ENCODE measurements around the gene CHKA. TPM values are rescaled to one million over a fixed set of nuclear protein-coding genes. Genes with fewer than 3 reads are reported as not detected.

The CHKA gene
- total and polyA plus RNA-seq, 2 of the 8 experiments (the other 6 are each of a cell fraction or from before 2014, with no cell fraction given): 61.2 to 86.6 TPM

DNA sequence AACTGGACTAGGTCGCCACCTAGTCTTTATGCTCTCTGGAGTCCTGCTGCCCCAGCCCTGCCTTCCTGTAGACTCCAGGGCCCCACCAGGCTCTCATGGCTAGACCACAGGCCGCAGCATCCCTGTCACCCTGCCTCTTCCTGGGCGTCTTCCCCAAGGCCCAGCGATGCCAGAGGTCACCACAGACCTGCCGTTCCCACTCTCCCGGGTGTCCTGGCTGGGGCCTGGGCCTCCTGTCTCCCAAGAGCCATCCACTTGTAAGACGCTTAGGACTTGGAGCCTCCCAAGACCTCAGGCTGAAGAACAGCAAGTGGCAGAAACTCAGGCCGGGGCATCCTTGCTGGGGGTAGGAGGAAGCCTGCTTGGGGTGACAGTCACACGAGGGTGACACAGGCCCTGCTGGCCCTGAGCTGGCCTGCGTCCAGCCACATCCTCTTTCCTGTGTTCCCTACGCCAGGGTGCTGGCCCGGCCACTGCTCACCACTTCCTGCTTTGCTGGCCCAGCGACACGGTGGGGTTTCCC is 84.4 kb downstream of the CHKA start:
- H4K8ac ChIP-seq (ENCODE audit: extremely low read depth, insufficient read depth, low read length): peak overlapping the region; percentile 19; the same call in 1 of the 2 replicates
- H3K4me2 ChIP-seq (ENCODE audit: insufficient read depth in 1 of 2, low read depth in 2 of 2, low read length in 2 of 2): no peak overlapping the region
- no peak overlapping the region for H2BK120ac ChIP-seq (replicated peaks; ENCODE audit: low read depth, low read length)
- DNase-seq (ENCODE audit: low read depth in 1 of 2, low spot score in 2 of 2): no peak
- H3K79me1 ChIP-seq (ENCODE audit: low read depth, low read length): peaks cover 2% of the 10 kb centered on the region
- H3K27me3 ChIP-seq (replicated peaks in 1 of 4; ENCODE audit: control insufficient read depth in 3 of 4, extremely low read depth in 1 of 4, insufficient read depth in 3 of 4, low read length in 3 of 4): no peaks in the 10 kb centered on the region
- no peak overlapping the region for H3K56ac ChIP-seq (replicated peaks; ENCODE audit: insufficient read length, low read depth, low read length)
- H3K4me3 ChIP-seq (ENCODE audit: extremely low read depth in 1 of 4, insufficient read depth in 2 of 4, low read depth in 3 of 4, low read length in 4 of 4): no peak overlapping the region
- no peak overlapping the region for H3K4ac ChIP-seq (replicated peaks; ENCODE audit: insufficient read length, low read depth, low read length)
- peaks cover 4 to 27% (median 20%) of the 10 kb centered on the region in 4 experiments for H3K4me1 ChIP-seq (replicated peaks in 1 of 4; ENCODE audit: control insufficient read depth in 3 of 4, insufficient read depth in 4 of 4, low read length in 3 of 4)
- no peak overlapping the region for H2BK15ac ChIP-seq (ENCODE audit: low read length)
- 87% methylated on average over 14 of the region's 14 CpGs; no CpG with 5 or more reads in 1 of the 2 experiments for WGBS, 2 experiments (ENCODE audit: extremely low coverage in 1 of 2, insufficient coverage in 1 of 2, insufficient read length in 1 of 2, insufficient replicate concordance in 2 of 2, low coverage in 1 of 2, low lambda C conversion rate in 2 of 2, missing lambda C conversion rate in 1 of 2)
- ChIA-PET CTCF (ENCODE audit: partially characterized antibody) (interaction anchor here (0.5 to 2.0 kb wide), 4 partner anchors 9 to 458 kb away, joined by 4 read pairs; no protein-coding TSS in a partner anchor), POLR2A (ENCODE audit: partially characterized antibody) (interaction anchor here (1.2 to 16.6 kb wide), 8 partner anchors 8 to 84 kb away, joined by 3 to 183 read pairs (median 6); partner anchors contain the start of gene CHKA)
- TF ChIP-seq GTF2F1 (IDR thresholded peaks at IDR 0.05; ENCODE audit: borderline replicate concordance, low read depth, low read length) (no peak), USF2 (IDR thresholded peaks at IDR 0.05; ENCODE audit: low read length) (no peak), CBX8 (IDR thresholded peaks at IDR 0.05; ENCODE audit: borderline replicate concordance, low read depth, low read length) (no peak), CTBP2 (IDR thresholded peaks at IDR 0.05; ENCODE audit: borderline replicate concordance, insufficient read depth, insufficient read length, low read length) (no peak), SIN3A (conservative IDR thresholded peaks at IDR 0.05 in 1 of 2, IDR thresholded peaks at IDR 0.05 in 1 of 2; ENCODE audit: low read depth in 1 of 2, low read length in 2 of 2) (no peak)
- H4K91ac ChIP-seq (replicated peaks; ENCODE audit: insufficient read length, low read length): no peak overlapping the region
- no peak overlapping the region for H3K18ac ChIP-seq (ENCODE audit: extremely low read depth, low read length)
- H2BK20ac ChIP-seq (ENCODE audit: low read length): no peak overlapping the region
- H3K79me2 ChIP-seq (ENCODE audit: control insufficient read depth in 1 of 2, insufficient read depth in 2 of 2, low read length in 2 of 2): peaks cover 0 to 12% of the 10 kb centered on the region in 2 experiments; a peak in 1 of 4 replicates
- no peak overlapping the region for H3K23ac ChIP-seq (ENCODE audit: insufficient read length)
- no peak for FAIRE-seq
- no peak overlapping the region for H3K9ac ChIP-seq (replicated peaks in 1 of 4; ENCODE audit: extremely low read depth in 1 of 4, low read depth in 3 of 4, low read length in 3 of 4)
- no peak overlapping the region for H4K5ac ChIP-seq (ENCODE audit: insufficient read length, low read depth, low read length)
- no peak overlapping the region for H2AK5ac ChIP-seq (ENCODE audit: low read depth, low read length)
- H4K20me1 ChIP-seq (replicated peaks in 1 of 2; ENCODE audit: control insufficient read depth in 1 of 2, insufficient read depth in 2 of 2, low read length in 2 of 2): peaks cover 0 to 5% of the 10 kb centered on the region in 2 experiments
- H2BK5ac ChIP-seq (ENCODE audit: low read depth, low read length): no peak overlapping the region
- H3K36me3 ChIP-seq (ENCODE audit: control insufficient read depth in 2 of 4, insufficient read depth in 4 of 4, low read length in 3 of 4): peaks cover 4 to 17% (median 15%) of the 10 kb centered on the region in 4 experiments
- no peaks in the 10 kb centered on the region; the same call in 1 of the 2 replicates for H3K23me2 ChIP-seq (ENCODE audit: low read depth, low read length)
- no peak overlapping the region for H3K14ac ChIP-seq (ENCODE audit: insufficient read length)
- H2AFZ ChIP-seq (ENCODE audit: low read length): no peak overlapping the region
- H3K9me3 ChIP-seq (ENCODE audit: insufficient read depth in 2 of 2, low read depth in 1 of 2, low read length in 1 of 2): no peaks in the 10 kb centered on the region
- H2BK12ac ChIP-seq (ENCODE audit: low read depth, low read length): no peak overlapping the region
- no peak overlapping the region for H3K27ac ChIP-seq (ENCODE audit: low read depth, low read length)

Data from H1 (cell line).